GM19397 (cell line): ENCODE measurements around the gene RNU1-4.
"Not testable (repeated sequence)": the region's sequence is repeated elsewhere in the genome, so short reads cannot be mapped to it uniquely, and the experiment has no call there.

Source experiments
- ATAC-seq: cut with Tn5 transposase; IDR thresholded peaks from one replicate; pipeline ENCODE4 v1.9.1; 2021; ENCODE audit warnings: mild to moderate bottlenecking, moderate library complexity; ENCODE audit not compliant: unreplicated experiment

The RNU1-4 gene

DNA sequence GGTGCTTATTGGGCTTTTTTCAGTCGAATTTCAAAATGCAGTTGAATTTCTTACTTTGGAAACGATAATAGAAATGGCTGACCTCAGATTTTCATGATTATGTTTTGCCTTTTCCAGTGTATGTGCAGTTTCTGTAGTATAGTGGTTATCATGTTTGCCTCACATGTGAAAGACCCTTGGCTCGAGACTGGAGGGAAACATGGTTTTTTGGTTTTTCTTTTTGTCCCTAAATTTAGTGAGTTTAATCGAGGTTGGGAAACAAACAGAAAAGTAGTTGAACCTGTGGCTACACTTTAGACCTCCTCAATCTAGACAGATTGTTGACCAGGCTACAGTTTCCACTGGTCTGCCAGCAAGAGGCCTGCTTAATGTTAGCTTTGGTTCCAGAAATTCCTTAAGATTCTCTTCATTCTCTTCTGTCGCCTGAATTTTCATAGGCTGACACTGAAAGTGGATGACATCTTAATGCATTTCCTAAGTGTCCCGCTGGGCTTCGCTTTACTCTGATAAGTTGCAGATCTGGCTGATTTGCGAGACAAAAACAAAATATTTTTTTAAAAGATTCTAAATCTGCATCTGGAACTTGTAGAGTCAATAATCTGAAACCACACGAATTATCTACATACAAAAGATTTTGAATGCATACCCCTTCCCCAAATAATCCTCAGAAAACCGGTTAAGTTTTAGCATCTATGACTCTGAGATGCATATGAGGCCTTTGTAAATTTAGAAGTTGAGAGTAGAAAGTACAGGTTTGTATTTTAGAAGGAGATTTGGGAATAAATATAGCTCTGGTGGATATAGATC lies 14.7 kb upstream of the RNU1-4 start:
- not testable (repeated sequence) for ATAC-seq

DNA sequence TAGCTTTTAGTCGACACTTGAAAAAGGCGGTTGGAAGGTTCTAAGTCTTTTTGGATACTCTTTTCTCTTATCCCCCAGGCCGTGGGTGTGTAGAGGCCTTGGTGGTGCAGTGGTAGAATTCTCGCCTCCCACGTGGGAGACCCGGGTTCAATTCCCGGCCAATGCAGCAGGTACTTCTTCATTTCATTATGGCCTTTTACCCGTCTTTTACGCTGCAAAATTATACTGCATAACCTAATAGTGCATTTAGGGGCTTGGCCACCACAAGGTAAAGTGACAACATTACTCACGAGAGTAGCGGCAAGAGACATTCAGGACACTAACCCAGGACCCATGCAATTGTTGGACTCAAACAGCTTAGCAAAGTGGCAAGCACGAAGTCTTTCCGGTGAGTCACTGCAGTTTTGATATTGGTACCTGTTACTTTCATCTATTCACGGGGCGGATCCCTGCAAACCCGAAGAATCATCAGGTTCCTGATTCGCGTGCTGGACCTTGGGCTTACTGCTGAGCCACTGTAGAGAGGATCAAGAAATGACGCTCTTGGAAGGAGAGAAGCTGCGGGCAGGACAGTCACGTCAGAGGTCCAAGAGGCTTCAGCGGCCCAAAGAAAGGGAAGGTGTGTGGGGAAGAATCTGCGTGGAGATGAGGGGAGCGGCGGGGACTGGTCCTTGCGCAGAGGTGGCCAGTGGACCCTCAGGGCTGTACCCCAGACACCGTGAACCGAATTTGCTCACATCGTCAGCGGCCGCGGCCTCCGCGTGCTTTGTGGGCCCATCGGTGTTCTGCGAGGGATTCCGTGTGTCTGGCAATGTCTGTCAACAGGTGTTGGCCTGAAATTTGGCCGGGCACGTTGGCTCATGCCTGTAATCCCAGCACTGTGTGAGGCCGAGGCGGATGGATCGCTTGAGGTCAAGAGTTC lies 12.9 kb upstream of the RNU1-4 start:
- no peak for ATAC-seq

DNA sequence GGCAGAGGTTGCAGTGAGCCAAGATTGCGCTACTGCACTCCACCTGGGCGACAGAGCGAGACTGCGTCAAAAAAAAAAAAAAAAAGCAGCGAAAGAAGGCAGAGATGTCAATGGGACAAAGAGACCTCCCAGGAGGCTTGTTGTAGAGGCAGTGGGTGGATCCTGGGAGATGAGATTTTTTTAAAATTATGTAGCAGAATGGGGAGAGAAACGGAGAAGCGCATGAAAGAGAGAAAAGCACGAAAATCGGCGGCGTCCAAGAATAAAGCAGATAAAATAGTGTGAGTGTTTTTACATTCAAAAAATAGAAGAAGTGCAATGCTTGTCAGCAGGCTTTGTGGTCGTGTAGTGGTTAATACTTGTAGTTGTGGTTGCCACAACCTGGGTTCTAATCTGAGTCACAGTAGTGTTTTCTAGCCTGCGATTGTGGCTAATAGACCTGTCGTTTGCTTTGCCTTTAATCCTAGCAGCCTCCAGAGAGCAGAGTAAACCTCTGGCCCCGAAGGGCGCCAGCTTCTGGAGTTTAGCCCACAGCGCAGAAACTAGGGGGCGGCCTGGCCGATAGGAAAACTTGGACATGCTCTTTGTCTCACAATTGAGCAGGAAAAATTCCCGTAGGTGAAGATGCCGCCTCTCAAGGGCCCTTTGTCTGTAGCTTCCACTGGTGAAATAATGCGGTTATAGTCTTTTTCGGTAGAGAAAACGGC lies 11.9 kb upstream of the RNU1-4 start:
- ATAC-seq: not testable (repeated sequence)

DNA sequence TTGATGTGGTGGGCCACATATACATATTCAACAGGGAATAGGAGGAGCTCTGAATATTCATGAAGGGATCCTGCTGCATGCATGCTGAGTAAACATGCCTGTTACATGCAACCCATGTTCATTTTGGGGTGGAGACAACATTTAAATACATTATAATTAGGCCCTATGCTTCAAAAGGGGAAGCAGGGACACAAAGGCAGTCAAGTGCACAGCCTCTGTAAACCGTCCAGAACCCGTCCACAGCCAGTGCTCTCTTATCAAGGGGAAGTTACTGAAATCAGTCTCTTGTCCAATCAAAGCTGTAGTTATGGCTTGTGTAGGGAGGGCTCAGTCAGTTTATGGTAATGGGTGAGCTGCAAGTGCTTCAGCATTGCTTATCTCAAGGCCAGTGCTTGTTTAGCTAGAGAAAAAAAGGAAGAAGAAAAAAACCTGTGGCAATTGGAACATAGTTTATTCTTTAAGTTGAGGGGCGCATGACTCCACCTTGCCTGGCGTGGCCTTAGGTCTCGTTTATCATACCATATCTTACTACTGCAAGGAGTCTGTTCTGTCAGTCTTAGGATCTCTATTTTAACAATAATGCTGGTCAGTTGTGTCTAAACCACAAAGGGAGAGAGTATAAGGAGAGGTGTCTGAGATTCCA lies 7.9 kb upstream of the RNU1-4 start:
- not testable (repeated sequence) for ATAC-seq

DNA sequence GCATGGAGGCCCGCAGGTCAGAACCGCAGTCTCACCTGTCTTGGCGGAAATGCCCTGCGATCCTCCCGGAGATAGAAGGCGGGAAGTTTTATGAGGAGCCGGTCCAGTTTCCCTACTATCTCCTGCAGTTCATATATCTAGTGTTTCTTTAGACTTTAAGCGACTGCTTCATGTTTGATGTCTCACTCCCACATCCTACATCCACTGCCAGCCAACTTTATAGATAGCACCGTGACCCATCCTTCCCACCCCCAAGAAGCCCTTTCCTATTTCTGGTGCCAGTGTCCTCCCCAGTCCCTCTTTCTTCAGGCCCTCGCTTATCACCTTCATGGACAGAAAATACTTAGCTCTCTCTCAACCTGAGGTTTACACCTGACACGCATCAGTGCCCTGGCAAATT lies 914 bp downstream of the RNU1-4 start:
- ATAC-seq: not testable (repeated sequence)

DNA sequence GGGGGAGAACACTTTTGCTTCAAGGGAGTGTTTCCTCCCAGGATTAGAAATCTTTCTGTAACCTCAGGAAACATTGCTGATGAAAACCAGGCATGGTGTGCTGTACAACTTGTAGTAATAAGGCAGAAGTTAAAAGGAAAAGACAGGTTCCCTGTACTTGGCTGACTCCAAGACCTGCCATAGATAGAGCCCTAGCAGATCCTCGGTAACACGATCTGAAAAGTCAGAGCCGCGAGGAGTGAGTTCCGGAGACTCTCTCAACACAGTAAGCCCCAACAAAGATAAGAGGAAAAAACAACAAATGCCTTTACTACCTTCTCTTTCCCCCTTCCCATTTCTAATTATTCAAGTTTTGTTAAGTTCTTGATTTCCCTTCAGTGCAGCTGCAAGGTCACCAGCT lies 7.3 kb downstream of the RNU1-4 start:
- ATAC-seq: not testable (repeated sequence)

DNA sequence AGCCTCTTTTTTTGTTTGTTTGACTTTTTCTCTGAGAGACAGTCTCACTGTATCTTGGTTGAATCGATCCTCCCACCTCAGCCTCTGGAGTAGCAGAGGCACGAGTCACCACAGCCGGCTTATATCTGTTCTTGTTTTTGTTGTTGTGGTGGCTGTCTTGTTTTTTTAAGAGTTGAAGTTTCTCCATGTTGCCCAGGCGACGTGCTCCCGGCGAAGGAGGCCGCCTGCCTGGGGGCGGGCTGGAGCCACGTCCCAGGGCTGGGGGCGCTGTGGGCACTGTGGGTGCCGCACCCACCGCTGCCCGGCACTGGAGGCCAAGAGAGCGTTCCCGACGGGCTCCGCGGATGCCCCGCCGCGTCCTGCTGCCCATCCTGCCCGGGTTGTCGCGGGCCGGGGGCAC lies 8.4 kb downstream of the RNU1-4 start:
- not testable (repeated sequence) for ATAC-seq

DNA sequence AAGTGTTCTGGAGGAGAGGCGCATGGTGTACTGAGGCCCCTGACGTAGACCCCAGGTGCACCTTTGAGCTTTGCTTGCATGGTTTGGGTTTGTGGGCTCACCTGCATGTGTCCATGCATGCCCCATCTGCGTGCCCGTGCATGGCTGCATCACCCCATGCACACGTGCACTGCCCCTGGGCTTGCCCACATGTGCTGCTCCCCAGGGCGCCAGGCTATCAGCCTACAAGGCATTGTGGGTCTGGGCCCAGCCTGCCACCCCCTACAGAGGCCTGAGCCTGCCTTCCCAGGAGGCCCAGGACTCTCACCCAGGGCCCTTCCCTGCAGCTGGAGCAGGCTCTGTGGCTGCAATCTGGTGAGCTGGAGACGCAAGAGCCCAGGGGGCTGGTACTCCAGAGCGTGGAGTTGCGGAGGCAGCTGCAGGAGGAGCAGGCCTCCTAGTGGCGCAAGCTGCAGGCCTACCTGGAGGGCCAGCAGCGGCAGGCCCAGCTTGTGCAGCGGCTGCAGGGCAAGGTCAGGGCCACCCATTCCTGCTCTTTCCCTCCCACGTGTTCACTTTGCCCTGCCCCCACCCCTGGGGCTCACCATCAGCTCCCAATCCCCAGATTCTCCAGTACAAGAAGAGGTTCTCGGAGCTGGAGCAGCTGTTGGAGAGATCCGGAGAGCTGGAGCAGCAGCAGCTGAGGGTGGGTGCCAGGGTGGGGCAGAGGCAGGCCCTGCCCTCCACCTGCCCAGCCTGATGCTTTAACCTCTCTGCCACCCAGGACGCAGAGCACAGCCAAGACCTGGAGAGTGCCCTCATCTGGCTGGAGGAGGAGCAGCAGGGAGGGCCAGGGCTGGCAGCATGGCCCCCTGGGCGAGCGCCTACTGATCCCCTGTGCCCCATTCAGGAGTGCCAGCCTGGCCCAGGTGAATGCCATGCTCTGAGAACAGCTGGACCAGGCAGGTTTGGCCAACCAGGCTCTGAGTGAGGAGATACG lies 9.9 kb downstream of the RNU1-4 start:
- ATAC-seq: not testable (repeated sequence)

DNA sequence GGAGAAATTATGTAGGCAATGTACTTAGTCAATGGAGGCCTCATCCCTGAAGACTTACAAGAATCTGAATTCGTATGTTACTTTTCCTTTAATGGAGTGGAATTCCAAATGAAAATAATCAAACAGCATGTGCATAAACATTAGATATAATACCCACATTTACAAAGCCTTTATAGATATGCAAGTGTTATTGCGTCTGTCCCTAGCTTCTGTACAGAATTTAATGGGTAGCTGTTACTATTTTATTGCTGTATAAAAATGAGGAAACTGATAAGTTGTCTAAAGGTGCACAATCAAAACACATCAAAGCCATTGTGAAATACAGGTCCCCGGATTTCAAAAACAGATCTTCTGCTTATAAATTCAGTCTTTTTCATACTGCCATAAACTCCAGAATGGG lies 12.5 kb downstream of the RNU1-4 start:
- not testable (repeated sequence) for ATAC-seq

DNA sequence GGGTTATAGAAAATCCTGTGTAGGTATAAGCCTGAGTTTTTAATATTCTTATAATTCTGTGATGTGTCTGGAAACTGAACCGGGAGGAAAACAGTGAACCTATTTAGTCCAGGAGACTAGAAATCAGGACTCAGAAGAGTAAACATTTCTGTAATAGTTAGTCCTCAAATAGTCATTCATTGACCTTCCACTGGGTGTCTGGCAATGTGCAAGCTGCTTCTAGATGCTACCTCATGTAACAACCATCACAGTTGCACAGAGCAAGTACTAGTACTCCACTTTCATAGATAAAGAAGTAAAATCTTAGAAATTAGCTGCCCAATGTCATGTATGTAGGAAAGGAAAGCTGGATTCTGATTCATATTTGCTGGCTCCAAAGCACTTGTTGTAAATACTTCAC lies 15.1 kb downstream of the RNU1-4 start:
- ATAC-seq: not testable (repeated sequence)

DNA sequence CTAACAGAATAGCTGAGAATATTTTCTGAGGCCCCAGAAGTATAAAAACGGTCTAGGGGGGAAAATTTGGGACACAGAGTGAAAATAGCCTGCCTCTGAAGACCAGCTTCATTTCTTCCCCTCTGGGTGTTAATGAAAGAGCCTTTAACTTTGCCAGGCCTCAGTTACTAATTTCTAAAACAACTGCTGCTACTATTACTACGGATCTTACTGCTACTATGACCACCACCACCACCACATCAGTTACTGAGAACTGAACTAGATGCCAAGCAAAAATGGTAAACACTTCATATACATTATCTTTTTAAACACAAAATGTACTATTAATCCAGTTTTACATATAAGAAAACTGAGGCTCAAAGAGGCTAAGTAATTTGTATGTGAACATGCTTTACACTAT lies 15.6 kb downstream of the RNU1-4 start:
- not testable (repeated sequence) for ATAC-seq

DNA sequence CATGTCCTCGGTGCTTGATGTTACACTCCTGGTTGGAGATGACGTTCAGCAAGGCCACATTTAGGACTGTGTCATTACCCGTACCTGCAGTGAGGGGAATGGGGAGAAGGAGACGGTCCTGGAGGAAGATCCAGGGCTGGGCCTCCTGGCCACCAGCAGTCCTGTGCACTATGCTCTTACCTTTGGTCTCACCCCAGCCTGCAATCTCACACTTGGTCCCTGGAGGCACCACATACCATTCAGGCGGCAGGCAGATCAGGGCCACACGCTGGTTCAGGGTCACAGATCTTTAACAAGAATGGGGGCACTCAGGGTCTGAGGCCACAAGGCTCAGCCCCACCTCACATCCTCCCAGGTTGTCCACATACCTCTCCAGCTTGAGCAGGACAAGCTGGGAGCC lies 17.3 kb downstream of the RNU1-4 start:
- ATAC-seq: not testable (repeated sequence)

DNA sequence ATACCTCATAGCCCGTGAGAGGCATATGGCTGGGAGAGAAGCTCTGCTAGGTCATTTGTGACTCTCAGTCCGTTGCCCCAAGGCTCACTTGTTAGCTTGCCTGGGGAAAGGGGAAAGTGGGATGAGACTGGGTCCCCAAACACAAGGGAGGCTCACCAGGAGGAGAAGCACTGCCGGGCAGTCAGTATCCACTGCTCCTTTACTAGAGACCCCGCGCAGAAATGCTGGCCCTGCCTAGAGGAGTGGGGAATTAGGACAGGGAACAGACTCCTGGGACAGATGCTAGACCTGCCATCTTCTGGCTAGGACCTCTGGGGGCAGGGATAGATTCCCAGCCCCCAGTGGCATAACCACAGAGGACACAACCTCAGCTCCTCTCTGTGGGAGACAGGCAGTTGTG lies 17.7 kb downstream of the RNU1-4 start:
- not testable (repeated sequence) for ATAC-seq

DNA sequence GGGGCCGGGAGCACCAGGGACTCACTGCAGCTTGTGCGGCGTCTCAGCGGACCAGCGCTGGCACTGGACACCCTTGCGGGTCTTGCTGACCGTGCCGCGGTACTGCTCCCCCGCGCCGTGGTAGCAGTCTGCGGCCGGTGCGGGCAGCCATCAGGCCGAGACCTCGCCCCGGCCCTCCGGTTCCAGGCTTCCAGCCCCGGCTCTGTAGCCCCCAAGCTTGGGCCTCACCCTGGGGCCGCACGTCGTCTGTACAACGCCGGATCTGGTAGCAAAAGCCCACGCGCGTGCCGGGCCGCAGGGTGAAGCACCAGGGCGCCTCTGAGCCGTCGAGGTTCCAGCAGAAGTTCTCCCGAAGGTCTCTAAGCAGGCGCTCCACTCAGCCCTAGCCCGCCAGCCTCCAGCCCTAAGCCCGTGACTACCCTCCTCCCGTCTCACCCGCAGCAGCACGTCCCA lies 18.8 kb downstream of the RNU1-4 start:
- not testable (repeated sequence) for ATAC-seq

DNA sequence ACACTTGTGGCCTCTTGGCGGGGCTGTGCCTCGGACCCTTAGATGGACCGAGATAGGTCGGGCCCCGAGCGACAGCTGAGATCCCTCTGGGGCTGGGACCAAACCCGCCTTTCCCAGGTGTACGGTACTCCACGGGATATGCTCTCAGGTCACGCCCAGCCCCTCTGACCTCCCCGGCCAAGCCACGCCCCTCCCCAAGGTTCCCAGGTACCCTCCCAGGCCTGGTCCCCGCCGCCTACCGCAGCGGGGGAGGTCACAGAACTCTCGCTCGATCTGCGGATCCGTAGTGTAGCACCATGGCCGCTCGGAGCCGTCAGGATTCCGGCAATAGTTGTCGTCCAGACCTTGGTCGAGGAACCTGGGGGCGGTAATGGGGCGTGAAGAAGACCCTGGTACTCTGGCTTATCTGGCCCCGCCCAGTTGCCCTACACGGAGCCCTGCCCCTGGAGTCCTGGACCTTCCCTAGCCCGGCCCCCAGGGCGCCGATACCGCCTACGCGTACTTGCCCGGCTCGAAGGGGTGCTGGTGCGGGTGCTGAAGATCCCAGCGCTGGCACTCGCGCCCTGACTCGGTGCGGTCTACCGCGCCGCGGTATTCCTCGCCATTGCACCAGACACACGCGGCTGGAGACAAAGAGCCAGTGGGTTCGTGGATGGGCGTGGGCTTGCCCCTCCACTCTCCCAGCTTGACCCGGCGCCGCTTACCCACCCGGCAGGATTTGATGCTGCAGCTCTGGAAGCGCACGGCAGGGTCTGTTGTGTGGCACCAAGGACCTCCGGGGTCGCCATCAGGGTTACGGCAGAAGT lies 19.5 kb downstream of the RNU1-4 start:
- not testable (repeated sequence) for ATAC-seq

DNA sequence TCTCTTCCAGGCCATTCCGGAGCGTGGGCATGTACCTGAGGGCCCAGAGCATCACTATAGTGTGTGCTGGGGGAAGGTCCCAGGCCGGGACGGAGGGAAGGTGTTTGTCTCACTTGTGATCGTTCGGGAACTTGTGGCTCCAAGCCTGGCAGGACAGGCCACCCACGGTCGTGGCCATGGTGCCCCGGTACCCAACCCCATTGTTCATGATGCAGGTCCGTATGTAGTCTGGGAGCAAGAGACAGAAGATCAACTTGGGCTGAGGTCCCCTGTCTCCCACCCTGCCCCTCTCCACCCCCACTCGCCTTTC lies 20.1 kb downstream of the RNU1-4 start:
- ATAC-seq: not testable (repeated sequence)

DNA sequence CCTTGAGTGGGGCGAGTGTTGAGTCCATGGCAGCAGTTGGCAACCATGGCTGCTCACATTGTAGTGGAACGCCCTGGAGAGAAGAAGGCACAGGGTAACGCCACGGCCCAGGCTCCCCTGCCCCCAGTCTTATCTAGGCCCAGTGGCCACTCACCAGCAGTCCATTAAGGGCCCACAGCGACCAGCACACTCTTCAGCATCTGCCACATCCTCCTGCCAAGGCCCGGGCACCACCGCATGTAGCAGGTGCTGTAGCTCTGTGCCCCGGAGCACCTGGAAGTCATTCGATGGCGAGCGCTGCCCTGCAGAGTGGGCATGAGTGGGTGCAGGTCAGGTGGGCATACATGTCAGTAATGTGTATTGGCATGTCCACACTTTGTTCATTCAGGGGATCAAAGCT lies 20.5 kb downstream of the RNU1-4 start:
- ATAC-seq: not testable (repeated sequence)

DNA sequence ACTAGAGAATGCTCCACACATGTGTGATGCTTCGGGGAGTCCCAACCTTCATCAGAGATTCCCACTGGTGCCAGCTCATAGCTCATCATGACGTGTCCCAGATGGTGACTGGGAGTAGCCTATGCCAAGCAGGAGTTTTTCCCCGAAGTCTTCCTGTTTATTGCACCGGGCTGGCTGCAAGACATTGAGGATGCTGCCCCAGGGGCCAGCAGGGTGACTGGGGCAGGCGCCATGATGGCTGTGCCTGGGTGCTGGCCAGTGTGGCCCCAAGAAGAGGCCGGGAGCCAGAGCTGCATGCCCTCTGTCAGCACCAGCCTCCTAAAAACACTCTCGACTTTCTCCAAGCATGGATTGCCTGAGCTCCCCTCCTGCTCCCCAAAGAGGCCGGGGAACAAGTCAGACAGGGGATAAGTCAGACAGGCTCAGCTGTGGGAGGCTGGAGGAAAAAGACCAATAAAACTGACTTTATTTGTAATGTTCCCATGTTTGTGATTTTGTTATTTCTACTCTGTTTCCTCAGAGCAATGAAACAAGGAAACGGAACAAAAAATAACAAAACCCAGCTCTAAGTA lies 24.0 kb downstream of the RNU1-4 start:
- not testable (repeated sequence) for ATAC-seq
